H1 (cell line): ENCODE results near the gene CEACAM7. TPM values are rescaled to one million over a fixed set of nuclear protein-coding genes. Genes with fewer than 3 reads are reported as not detected.

Source experiments
- CBX5 ChIP-seq: fragments of 300-800, 300-1000 bp; sonication (generic); IDR thresholded peaks from 2 replicates; pipeline ENCODE4 v1.7.1; 2016; ENCODE audit warnings: antibody characterized with exemption, low read length, low read depth
- CBX8 ChIP-seq: fragments of 300-800, 300-1000 bp; sonication (generic); IDR thresholded peaks from 2 replicates; pipeline ENCODE4 v1.7.1; 2016; ENCODE audit warnings: low read depth, low read length, borderline replicate concordance
- polyA plus RNA-seq, 7 experiments: library from polyadenylated mRNA; depleted of rRNA in 3 of 7; stranded (reverse) in 5 of 7; unstranded in 2 of 7; fragments of >200 nt in 5 of 7; fragments of 200-250 nt in 2 of 7; gene quantifications; 1 replicate in 5 of 7; 2 replicates in 1 of 7; 4 replicates in 1 of 7; pipeline versions ENCODE4 v1.2.1 to v1.2.3, GENCODE V29; 2011 to 2013; ENCODE audit warnings: missing spikeins in 2 of 7, mixed read lengths in 2 of 7
- total RNA-seq: library from RNA; stranded (reverse); fragmentation: NEBNext Ultra II Directional; extraction: Animal tissue kit (Norgen Biotek cat#: 25700); gene quantifications from 2 replicates; pipeline ENCODE4 v1.2.1, GENCODE V29; 2021

The CEACAM7 gene
- total and polyA plus RNA-seq, 2 of the 8 experiments (the other 6 are each of a cell fraction or from before 2014, with no cell fraction given) = not detected

DNA sequence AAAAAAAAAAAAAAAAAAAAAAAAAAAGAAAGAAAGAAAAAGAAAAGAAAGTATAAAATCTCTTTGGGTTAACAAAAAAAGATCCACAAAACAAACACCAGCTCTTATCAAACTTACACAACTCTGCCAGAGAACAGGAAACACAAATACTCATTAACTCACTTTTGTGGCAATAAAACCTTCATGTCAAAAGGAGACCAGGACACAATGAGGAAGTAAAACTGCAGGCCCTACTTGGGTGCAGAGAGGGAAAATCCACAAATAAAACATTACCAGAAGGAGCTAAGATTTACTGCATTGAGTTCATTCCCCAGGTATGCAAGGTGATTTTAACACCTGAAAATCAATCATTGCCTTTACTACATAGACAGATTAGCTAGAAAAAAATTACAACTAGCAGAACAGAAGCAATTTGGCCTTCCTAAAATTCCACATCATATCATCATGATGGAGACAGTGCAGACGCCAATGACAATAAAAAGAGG, 10.7 kb upstream of the CEACAM7 start (continued):
- TF ChIP-seq CBX5 (no peak), CBX8 (no peak)
